IPS DF 6.9 (cell line): ENCODE results near the gene MMP12.
"Not testable (repeated sequence)": the region's sequence is repeated elsewhere in the genome, so short reads cannot be mapped to it uniquely, and the experiment has no call there.

Experiments
- DNase-seq: peaks from one replicate; pipeline ENCODE4 v3.0.0-alpha.2; 2013; ENCODE audit warnings: low read depth, low spot score
- H3K27ac ChIP-seq: one replicate; pipeline ENCODE4 v1.5.1; 2013; ENCODE audit warnings: low read length, control low read depth
- H3K27me3 ChIP-seq: 2 replicates; pipeline ENCODE4 v1.6.1; 2013; ENCODE audit warnings: mild to moderate bottlenecking, low read length; ENCODE audit not compliant: control insufficient read depth, insufficient read depth
- H3K36me3 ChIP-seq: 2 replicates; pipeline ENCODE4 v1.6.1; 2013; ENCODE audit warnings: low read length; ENCODE audit not compliant: control insufficient read depth, insufficient read depth
- H3K4me1 ChIP-seq: 2 replicates; pipeline ENCODE4 v1.6.1; 2013; ENCODE audit warnings: low read length; ENCODE audit not compliant: control insufficient read depth, insufficient read depth
- H3K4me3 ChIP-seq: 2 replicates; pipeline ENCODE4 v1.5.1; 2013; ENCODE audit warnings: mild to moderate bottlenecking, low read length
- H3K9me3 ChIP-seq: 2 replicates; pipeline ENCODE4 v1.6.1; 2013; ENCODE audit warnings: low read length, inconsistent platforms; ENCODE audit not compliant: control insufficient read depth, insufficient read depth
- WGBS: extraction: QIAGEN DNeasy Blood & Tissue Kit; methylation state at CpG from one replicate; pipeline ENCODE4 v1.1.7; 2013; ENCODE audit warnings: mixed read lengths, missing lambda C conversion rate; ENCODE audit not compliant: insufficient read length, insufficient coverage; 5-methylcytosine and 5-hydroxymethylcytosine counted together

Gene MMP12

DNA sequence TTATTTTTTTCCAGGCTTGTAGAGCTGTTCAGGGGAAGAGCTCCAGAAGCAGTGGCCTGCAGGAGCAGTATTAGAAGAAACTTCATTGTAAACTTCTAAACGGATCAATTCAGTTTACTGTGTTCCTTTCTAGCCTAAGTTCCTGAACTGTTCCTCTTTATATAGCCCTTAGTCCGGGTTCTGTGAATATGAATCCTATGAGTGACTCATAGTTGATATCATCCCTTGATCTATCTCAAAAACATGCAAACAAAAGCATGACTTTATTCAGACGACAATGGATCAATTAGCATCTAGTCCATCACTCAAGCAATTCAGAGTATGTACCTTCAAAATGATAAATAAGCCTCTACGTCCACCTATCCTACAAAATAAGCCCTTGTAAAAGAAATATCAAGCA is at the start of gene MMP12:
TSS of gene MMP12 (minus strand) at position 131 of the 400 bp plus-strand sequence. CDS start at position 86, 45 bp downstream.
- Histone ChIP-seq H3K27ac (no peak within 1 kb of the TSS), H3K27me3 (no peaks in the 10 kb centered on the region), H3K9me3 (no peaks in the 10 kb centered on the region), H3K4me3 (no peak within 1 kb of the TSS), H3K36me3 (no peaks in the 10 kb centered on the region), H3K4me1 (no peaks in the 10 kb centered on the region)
- no CpG with 5 or more reads among the region's 4 CpGs for WGBS
- no peak for DNase-seq

- Histone ChIP-seq H3K4me3 (no peak overlapping the region), H3K27ac (no peak overlapping the region), H3K4me1 (no peaks in the 10 kb centered on the region), H3K27me3 (no peaks in the 10 kb centered on the region), H3K9me3 (no peaks in the 10 kb centered on the region), H3K36me3 (no peaks in the 10 kb centered on the region)
- WGBS = no CpG with 5 or more reads among the region's 3 CpGs
- DNase-seq = no peak
These were observed 46.9 kb upstream of the MMP12 start for GRCh38 chr11:102921587-102922220.

- no peaks in the 10 kb centered on the region for H3K4me1 ChIP-seq
- no peak overlapping the region for H3K27ac ChIP-seq
- no peaks in the 10 kb centered on the region for H3K9me3 ChIP-seq
- no peaks in the 10 kb centered on the region for H3K27me3 ChIP-seq
- no CpG with 5 or more reads among the region's 13 CpGs for WGBS
- H3K4me3 ChIP-seq = no peak overlapping the region
- no peak for DNase-seq
- H3K36me3 ChIP-seq = no peaks in the 10 kb centered on the region
These were observed 45.4 kb upstream of the MMP12 start for GRCh38 chr11:102920118-102920684.

DNA sequence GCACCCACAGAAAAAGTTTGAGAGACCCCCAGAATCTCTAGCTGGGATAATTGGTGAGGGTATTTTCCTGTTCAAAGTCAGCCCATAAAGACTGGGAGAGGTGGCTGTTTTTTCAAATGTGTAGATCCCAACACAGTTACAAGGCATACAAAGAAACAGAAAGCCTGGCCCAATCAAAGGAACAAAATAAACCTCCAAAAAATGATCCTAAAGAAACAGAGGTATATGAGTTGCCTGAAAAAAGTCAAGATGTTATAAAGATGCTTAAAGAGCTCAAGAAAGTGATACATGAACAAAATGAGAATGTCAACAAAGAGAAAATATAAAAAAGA is 40.2 kb upstream of the MMP12 start:
- Histone ChIP-seq H3K27me3 (no peaks in the 10 kb centered on the region), H3K4me1 (no peaks in the 10 kb centered on the region; the same call in 1 of the 2 replicates), H3K9me3 (no peaks in the 10 kb centered on the region), H3K4me3 (no peak overlapping the region), H3K36me3 (no peaks in the 10 kb centered on the region), H3K27ac (no peak overlapping the region)
- no peak for DNase-seq

DNA sequence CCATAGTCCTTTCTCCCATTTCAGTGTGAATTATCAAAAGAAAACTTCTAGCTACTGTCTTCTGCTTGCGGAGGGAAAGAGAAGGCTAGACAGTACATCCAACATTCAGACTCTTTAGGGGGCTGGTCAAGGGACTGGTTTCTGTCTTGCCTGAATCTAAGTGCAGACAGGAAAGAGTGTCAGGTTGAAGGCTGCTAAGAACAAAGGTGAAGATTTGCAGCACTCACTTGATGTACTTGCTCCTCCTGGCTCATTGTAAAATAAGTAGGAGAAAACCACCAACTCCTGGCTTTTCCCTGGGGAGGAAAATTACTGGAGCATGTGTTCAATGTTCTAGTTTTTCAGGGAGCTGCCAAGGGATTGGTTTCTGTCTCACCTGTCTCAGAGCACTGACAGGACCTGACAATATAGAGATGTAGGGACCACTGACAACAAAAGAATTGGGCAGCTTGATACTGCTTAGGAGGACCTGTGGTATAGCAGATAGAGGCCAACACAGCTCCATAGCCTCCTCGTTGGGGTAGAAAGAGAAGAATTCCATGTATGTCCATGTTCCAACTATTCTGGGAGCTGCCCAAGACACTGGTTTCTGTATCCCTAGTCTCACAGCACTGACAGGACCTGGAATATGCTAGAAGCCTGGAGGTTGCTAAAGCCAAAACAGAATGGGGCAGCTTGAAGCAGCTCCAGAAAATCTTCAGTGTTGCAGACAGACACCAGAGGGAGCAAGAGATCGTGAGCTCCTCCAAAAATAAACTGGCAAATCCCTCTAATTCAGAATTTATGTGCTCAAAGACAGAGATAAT is 39.7 kb upstream of the MMP12 start:
- no peaks in the 10 kb centered on the region; the same call in 1 of the 2 replicates for H3K4me1 ChIP-seq
- no peak overlapping the region for H3K27ac ChIP-seq
- DNase-seq = peak; percentile 48
- no peaks in the 10 kb centered on the region for H3K9me3 ChIP-seq
- H3K27me3 ChIP-seq = no peaks in the 10 kb centered on the region
- H3K36me3 ChIP-seq = no peaks in the 10 kb centered on the region
- no peak overlapping the region for H3K4me3 ChIP-seq
- WGBS = no CpG with 5 or more reads among the region's 3 CpGs

- Histone ChIP-seq H3K27me3 (no peaks in the 10 kb centered on the region), H3K4me3 (no peak overlapping the region), H3K9me3 (no peaks in the 10 kb centered on the region), H3K4me1 (no peaks in the 10 kb centered on the region; the same call in 1 of the 2 replicates), H3K36me3 (no peaks in the 10 kb centered on the region), H3K27ac (no peak overlapping the region)
- no CpG with 5 or more reads among the region's 2 CpGs for WGBS
- no peak for DNase-seq
These were observed 37.7 kb upstream of the MMP12 start for GRCh38 chr11:102912482-102912830.

GRCh38 chr11:102911758-102912481 is 37.1 kb upstream of the MMP12 start:
- H3K4me1 ChIP-seq = no peaks in the 10 kb centered on the region; the same call in 1 of the 2 replicates
- no peaks in the 10 kb centered on the region for H3K27me3 ChIP-seq
- no peaks in the 10 kb centered on the region for H3K36me3 ChIP-seq
- no peak for DNase-seq
- WGBS = no CpG with 5 or more reads among the region's 13 CpGs
- H3K9me3 ChIP-seq = no peaks in the 10 kb centered on the region
- no peak overlapping the region for H3K27ac ChIP-seq
- no peak overlapping the region for H3K4me3 ChIP-seq

GRCh38 chr11:102905848-102906247 is 31.1 kb upstream of the MMP12 start:
- WGBS = no CpG with 5 or more reads among the region's 5 CpGs
- H3K4me3 ChIP-seq, H3K36me3 ChIP-seq, H3K27ac ChIP-seq, H3K27me3 ChIP-seq, DNase-seq, H3K9me3 ChIP-seq, H3K4me1 ChIP-seq: not testable (repeated sequence)

DNA sequence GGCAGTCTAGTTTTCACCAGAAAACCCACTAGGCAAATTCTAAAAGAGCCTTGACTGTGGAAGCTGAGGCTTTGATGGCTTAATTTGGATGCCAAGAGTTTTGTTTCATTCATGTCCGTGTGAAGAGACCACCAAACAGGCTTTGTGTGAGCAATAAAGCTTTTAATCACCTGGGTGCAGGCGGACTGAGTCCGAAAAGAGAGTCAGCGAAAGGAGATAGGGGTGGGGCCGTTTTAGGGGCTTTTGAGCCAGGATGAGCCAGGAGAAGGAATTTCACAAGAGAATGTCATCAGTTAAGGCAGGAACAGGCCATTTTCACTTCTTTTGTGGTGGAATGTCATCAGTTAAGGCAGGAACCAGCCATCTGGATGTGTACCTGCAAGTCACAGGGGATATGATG is 29.1 kb upstream of the MMP12 start:
- H3K27me3 ChIP-seq, H3K36me3 ChIP-seq, DNase-seq, H3K27ac ChIP-seq, H3K4me3 ChIP-seq, H3K9me3 ChIP-seq, H3K4me1 ChIP-seq: not testable (repeated sequence)
- WGBS = no CpG with 5 or more reads among the region's 5 CpGs

DNA sequence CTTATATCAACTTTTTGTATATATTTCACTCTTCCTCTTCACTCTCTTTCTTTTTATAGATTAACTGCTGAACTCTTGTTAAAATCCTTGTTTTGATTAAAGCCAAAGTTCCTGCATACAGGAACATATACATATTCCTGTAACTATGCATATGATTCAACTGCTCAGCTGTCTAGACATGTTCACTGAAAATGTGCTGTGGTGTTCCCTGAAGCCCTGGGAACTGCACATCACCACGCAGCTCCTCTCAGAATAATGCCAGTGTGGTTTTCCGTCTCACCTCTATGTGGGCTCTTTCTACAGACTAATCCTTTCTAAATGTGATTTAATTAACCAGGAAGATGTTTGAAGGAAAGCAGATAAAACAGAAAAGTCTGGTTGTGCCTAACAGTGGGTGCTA is 25.6 kb upstream of the MMP12 start:
- no peaks in the 10 kb centered on the region for H3K36me3 ChIP-seq
- WGBS = no CpG with 5 or more reads among the region's 2 CpGs

More for the DNA sequence above, 25.6 kb upstream of the MMP12 start:
- Histone ChIP-seq H3K27me3 (no peaks in the 10 kb centered on the region), H3K4me3 (no peak overlapping the region), H3K4me1 (no peaks in the 10 kb centered on the region), H3K27ac (no peak overlapping the region), H3K9me3 (no peaks in the 10 kb centered on the region)
- DNase-seq = no peak
